Sigmoid colon (tissue), 3 donors: ENCODE measurements around the gene SCYGR6.

Source experiments
- CTCF ChIP-seq, 4 experiments: fragments of 450-650 bp in 3 of 4; fragments of 200-600 bp in 1 of 4; IDR thresholded peaks; one replicate each; pipeline ENCODE4 v1.5.1; 2016 to 2019; ENCODE audit warnings: antibody characterized with exemption in 4 of 4, mild to moderate bottlenecking in 3 of 4, moderate library complexity in 2 of 4
- POLR2A ChIP-seq, 2 donors: fragments of 450-650 bp; IDR thresholded peaks; one replicate each; pipeline ENCODE4 v1.6.1; 2016; ENCODE audit warnings: antibody characterized with exemption in 2 of 2, mild to moderate bottlenecking in 2 of 2, moderate library complexity in 2 of 2

GRCh38 chr2:227684258-227684657 is 40.3 kb downstream of the SCYGR6 start:
- TF ChIP-seq POLR2A (IDR thresholded peaks at IDR 0.05) (no peak), CTCF (IDR thresholded peaks at IDR 0.05) (no peak)
